HS-5 (cell line): ENCODE measurements around the gene NOG.

ENCODE experiments used
- DNase-seq: peaks from one replicate; pipeline ENCODE4 v3.0.0-alpha.2; 2012; ENCODE audit warnings: low read depth

Gene NOG

DNA sequence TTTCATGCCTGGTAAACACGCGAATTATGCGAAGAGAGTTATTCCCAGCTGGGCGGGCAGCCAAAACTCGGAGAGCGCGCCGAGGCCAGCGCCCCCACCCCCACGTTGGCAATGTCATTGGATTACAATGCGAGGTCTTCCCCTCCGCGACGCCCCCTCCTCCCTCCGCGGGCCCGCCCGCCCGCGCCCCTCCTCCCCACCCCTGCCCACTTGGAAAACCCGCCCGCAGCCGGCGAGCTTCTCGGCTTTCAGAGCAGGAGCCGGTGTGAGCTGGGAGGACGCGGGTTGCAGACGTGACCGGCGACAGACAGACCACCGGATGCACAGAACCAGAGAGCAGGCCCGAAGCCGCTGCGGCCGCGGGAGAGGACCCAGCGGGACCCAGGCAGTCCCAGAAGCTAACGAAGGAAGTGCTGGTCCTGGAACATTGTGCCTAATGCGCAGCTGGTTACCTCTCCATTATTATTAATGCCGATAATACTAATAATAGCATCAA lies 4.0 kb downstream of the NOG start:
- no peak for DNase-seq

DNA sequence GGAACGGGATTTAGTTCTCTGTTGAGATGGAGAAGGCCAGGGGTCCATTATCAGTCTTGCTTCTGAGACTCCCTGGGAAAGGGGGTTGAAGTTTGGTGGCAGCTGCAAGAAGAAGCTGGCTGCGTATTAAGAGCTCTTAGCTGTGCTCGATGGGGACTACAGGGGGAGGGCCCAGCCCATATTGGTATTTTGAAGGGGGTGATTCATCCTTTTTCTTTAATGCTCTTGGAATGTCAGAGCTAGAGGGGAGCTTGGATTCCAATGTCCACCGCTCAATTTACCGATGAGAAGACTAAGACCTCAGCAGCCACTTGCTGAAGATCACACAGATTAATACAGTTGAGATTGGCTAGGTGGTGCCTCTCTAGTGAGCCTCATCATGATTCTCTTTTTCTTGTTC lies 5.0 kb downstream of the NOG start:
- DNase-seq, result peak; percentile 47

DNA sequence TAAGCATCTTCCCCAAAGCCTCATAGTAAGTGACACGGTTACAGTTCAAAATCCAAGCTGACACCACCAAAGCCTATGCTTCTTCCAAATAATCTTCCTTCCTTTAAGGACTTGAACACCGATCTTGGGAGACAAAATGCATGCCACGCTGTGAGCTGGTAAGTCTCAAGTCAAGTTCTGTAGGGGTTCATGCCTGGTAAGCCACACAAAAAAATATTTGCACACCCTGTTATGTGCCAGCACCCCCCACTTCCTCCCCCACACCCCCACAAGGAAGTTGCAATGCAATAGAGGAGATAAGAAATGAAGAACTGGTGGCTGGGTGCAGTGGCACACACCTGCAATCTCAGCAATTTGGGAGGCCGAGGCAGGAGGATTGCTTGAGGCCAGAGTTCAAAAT lies 5.6 kb downstream of the NOG start:
- DNase-seq, result no peak

DNA sequence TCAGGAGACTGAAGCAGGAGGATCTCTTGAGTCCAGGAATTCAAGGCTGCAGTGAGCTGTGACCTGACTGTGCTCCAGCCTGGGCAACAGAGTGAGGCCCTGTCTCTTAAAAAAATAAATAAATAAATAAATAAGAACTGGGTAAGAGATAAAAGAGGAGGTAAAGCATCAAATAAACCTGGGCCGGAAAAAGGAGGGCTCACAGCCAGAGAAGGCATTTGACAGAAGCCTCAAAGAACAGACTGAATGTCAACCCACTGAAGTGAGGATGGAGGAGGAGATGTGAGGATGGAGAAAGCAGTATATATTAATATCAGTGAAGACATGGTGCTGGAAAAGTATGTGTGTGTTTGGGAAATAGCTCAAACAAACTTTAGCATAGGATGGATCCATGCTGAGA lies 6.1 kb downstream of the NOG start:
- DNase-seq, result no peak

DNA sequence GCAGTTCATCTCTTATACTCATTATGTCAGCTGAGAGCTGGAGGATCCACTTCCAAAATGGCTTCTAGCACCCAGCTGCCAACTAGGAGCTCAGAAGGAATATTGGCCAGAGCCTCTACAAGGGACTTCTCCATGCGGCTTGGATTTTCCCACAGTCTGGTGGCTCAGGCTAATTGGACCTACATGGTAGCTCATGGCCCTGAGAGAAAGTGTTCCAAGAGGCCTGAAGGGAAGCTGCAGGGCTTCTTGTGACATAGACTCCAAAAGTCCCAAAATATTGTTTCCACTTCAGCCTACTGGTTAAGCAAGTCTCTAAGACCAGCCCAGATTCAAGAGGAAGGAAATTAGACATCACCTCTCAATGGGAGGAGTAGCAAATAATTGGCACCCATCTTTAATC lies 6.8 kb downstream of the NOG start:
- no peak for DNase-seq

DNA sequence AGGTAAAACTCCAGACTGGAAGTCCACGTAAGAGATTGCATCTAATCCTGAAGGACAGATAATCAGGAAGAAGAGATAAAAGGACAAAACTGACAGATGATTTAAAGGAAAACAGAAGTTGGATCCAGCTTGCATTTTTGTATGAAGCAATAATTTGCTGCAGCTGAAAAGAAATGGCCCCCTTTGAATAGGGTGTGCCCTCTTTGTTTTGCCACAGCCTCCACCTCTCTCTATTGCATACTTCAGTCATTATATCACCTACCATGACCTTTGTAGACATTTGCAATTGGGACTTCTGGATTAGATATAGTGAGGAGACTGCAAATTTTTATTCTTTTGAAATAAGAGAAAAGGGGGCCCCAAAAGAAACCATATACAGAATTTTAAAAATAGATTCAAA lies 8.1 kb downstream of the NOG start:
- no peak for DNase-seq

DNA sequence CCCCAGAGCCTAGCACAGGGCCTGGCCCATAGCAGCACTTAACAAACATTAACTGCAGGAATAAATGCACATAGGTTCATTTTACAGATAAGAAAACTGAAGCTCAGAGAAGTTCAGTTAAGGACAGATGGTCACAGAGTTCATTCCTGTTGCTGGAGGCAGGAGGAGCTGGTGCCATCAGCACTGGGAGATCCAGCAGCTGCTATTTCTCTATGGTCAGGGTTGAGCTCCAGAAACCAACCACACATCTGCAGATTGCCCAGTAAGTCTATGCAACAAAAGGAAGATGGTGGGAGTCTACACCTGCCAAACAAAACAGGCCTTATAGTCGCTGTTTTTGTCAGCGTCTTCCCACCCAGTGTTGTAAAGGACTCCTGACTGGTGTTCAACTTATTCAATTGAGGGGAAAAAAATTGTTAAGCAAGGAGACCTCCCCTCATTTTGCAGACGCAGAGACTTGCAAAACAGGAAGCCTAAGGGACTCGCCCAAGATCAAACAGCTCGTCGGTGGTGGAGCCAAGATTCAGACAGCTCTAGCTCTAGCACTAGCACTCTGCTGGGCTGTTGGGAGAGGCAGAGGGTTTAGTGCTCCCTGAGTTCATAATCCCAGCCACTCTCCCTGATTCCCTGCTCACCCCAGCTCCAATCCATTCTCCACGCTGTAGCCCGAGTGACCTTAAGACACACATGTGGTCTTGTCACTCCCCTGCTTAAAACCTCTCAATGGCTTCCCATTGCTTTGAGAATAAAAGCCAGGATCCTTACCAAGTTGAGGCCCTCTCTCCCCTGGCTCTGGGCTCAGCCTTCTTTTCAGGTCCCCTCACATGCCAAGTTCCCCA lies 9.0 kb downstream of the NOG start:
- no peak for DNase-seq

DNA sequence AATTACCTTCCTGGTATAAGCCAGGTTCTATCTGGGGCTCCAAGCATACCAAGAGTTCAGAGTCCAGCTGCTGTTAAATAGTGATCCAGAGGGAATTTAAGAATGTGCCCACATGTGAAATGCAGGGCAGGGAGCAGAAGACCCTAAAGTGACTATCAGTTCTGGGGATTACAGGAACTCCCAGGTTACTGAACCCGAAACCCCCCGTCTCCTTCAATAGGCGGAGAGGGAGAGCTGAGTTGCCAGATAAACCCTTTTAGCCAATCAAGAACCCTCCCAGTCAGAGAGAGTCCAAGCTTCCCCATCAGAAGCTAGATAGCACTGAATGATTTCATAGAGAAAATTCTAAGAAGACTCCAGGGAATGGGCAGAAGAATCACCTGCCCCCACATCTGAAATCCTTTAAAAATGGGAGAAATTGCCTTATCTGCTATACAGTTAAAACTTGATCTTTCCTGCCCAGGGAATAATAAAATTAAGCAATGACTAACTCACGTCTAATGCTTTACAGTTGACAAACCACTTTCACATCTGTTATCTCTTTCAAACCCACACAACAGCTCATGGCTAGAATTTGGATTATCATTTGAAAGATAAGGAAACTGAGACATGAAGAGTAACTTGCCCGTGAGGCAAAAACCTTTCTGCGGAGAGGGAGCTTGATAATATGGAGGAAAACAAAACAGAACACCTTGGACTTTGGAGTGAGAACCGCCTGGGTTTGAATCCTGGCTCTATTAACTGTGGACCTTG lies 10.2 kb downstream of the NOG start:
- no peak for DNase-seq

DNA sequence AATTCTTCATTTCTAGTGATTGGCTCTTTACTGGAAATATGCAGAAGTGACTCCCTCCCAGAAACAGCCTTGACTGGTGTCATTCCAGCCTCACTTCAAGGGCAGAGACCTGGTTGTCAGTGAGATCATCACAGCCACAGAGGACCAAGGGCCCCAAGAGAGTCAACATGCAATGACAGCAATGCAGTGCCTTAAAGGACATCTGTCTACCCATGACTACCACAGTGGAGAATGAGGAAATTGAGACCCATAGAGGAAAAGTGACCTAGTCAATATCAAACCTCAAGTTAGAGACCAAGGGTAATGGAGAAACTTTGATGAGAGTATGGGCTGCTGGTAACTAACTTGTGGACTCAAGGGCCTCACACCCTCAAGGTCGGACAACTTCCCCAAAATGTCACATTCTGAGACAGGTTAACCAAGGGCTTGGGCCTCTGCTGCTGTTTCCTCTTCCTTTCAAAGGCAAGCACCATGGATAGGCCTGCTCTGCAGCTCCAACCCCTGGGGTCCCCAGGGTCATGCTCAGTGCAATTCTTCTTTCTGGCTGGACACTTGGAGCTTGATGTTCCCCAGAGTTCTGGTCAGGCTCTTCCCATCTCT lies 11.3 kb downstream of the NOG start:
- no peak for DNase-seq

DNA sequence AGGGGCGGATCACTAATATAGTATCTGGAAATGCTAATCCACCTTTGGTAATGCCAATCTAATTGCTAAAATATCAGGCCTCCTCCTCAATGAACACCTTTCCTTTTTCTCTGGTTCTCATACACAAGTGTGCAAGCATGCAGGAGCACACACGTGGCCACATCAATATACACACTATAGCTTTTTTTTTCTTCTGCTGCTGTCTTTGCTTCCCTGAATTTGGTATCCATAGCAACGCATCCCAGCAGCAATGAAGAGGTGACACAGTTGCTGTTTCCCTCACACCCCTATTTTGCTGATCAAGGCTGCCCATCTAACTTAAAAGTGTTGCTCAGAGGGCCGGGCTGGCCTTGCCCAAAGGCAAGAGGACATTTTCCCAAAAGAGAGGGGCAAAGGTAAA lies 15.4 kb downstream of the NOG start:
- DNase-seq, result no peak

DNA sequence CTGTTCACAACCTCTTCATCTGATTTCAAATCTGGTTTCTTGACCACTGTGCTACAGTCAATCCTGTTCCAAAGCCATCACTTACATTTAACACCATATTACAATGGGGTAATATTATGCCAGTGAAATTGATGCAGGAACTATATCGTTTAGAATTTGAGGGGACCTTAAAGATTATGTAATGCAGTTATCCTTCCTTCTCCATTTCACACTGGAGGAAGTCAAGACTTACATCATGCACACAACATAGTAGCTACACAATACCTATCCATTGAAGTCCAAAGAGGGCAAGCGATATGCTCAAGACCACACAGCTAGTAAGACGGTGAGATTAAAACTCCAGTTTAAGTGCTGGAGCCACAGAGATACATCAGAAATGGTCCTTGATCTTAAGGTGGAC lies 16.8 kb downstream of the NOG start:
- DNase-seq, result no peak

DNA sequence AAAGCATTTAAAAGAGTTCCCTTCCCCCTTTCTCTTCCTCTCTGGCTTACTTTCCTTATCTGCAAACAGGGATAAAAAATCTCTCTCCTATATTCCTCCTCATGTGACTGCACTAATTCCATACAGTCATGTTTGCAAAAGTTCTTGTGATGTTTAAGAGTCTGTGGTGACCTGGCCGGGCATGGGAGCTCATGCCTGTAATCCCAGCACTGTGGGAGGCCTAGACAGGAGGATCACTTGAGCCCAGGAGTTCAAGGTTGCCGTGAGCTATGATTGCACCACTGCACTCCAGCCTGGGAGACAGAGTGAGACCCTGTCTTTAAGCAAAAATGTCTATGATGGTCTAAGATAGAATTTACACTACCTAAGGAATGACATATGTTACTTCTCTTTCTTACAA lies 19.6 kb downstream of the NOG start:
- no peak for DNase-seq

DNA sequence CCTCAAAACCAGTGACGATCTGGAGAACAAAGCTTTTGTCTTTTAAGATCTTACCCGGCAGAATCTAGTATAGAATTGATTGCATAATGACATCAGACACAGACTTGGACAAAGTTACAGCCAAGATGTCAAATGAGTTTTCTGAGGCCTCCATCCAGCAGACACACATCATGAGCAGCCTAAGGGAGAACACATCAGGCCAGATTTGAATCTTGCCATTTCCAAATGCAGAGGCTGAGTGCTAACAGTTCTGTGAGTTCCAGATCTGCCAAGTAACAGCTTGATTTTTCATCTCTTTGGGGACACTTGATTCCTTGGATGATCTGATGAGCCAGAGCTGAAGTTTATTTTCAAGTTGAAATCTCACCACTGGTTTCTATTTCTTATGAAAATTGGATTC lies 21.0 kb downstream of the NOG start:
- DNase-seq, result no peak

DNA sequence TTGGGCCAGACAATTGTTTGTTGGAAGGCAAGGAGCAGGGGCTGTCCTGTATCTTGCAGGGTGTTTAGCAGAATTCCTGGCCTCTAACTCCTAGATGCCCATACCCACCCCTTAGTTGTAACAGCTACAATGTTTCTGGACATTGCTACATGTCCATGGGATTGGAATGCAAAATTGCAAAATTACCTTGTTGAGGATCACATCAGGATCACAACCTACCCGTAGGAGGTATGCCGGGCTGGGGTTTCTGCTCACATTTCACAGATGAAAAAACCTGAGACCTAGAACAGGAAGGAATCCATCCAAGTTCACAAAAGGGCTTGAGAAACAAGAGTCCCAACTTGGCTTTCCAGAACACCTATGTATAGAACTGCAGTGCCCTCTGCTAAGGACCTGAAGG lies 22.7 kb downstream of the NOG start:
- DNase-seq, result no peak

DNA sequence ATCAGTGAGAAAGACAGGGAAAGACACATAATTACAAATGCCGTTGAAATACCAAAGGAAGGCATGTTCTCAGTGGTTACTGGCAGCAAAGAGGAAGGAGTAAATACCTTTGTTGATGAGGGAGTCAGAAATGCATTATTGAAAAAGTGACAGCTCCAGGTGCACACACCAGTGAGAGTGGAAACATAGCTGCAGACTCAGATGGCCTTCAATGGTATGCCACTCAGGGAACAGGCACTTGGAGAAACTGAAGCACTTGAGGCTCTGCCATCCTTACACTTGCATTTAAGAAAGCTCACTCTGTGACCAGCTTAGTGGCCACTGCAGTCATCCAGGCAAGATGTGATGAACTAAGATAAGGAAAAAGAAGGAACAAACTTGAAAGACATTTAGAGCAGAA lies 29.9 kb downstream of the NOG start:
- DNase-seq, result no peak

DNA sequence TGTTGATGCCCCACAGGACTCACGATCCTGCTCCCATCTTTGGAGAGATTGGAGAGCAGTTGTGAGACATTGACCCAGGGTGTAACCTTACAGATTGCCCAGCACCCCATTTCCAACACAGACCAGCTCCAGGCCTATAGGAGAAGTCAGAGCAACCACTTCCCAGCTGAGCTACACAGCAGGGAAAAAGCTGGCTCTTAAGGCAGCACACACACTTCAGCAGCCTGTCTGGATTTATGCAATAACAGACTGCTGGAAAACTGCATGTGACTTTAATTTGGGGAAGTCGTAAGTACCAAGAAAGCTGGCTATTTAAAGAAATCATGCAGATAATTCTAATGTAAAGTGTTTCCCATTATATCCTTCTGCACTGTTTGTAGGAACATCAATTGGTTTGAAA lies 30.8 kb downstream of the NOG start:
- no peak for DNase-seq

DNA sequence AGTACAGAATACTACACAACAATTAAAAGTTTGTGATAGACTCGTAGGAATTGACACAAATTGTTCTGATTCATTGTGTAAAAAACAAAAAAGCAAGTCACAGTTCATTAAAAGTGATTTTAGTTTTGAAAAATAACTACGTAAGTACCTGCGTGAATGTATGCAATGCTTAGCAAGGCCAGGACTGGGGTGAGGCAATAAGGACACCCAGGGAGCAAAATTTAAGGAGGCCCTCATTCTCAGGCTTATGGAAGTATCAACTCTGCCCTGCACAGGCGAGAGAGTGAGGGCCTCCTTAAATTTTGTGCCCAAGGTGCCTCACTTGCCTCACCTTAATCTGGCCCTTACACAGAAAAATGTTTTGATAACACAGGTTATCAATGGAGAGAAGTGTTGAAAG lies 31.4 kb downstream of the NOG start:
- DNase-seq, result no peak

DNA sequence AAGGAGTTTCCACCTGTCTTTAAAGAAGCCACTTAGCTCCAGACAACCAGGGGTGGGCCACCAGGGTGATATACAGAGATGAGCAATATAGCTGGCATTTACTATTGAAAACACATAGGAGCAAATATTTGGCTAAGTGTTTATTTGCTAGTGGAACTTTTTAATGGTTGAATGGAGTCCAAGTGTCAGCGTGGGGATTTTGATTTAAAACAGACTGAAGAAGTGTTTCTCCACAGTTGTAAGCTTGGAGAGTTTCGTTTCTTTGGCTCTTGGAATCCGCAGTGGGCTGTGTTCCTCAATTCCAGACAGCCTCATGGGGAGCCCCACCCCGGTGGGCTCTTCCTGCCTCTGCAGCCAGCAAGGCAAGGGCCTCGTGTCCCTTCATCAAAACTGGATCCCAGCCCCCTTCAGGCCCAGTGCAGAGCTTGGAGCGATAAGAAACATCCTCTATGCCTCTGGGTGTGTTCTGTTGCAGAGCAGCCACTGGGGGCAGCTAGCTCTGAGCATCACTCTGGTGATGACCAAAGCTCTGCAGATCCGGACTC lies 36.1 kb downstream of the NOG start:
- DNase-seq, result no peak

DNA sequence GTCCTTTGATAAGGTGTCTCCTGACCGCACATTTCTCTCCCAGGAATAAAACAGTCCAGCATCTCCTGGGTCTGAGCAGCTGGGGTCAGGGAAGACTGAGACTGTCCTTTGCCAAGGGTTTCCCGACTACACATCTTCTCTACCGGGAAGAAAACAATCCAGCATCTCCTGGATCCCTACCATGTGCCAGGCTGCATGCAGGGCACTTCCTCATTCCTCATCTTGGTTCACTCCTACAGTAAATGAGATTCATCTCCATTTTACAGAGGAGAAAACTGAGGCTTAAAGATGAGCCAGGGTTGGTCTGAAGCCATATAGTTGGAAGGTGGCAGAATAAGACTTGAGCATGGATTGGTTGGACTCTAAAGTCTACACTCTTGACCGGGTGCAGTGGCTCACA lies 36.7 kb downstream of the NOG start:
- DNase-seq, result no peak

DNA sequence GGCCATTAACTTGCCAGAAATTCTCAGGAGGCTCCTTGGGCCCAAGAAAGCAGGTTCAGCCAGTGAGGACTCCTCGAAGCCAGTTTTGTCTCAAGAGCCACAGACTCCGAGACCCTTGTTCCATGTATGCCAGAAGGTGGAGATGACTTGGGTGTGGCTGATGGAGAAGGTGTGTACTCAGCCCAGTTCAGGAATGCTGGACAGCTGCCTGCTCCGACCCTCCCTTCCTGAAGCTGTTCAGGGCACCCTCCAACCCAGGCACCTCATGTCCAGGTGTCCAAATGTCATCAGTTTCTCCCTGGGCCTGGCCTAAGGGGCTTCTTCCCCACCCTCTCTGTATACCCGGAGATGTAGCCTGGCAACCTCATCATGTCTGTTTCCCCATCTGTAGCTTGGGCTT lies 40.2 kb downstream of the NOG start:
- DNase-seq, result no peak

DNA sequence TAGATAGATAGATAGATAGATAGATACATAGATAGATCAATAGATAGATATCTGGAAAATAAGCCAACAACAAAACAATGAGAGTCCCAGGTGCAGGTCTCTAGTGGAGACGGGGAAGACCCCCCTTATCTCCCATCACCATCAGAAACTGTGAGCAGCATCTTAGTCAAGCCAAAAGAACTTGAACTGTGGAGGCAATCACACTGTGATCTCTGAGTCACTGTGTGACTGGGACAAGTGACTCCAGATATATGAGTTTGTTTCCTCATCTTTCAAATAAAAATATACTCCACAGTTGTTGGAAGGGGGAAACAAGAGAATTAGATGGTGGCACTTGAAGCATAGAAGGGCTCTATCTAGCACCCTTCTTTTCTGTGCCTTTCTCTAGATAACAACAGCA lies 42.1 kb downstream of the NOG start:
- DNase-seq, result no peak

DNA sequence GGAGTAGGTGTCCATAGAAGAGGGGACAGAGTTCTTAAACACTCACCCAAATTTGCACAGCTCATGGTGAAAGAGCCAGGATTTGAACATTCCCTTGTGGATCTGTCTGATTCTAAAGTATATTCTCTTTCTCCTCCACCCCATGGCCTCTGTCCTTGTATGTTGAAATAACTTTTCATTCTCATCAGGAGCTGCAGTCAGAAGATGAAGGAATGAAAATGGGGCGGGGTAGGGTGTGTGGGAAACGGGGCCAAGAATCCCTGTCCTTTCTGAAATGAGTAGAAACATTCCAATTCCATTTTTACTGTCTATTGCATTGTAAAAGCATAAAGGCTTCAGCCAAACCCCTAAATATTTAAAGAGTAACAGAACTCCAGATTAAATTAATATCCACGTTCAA lies 42.8 kb downstream of the NOG start:
- no peak for DNase-seq

DNA sequence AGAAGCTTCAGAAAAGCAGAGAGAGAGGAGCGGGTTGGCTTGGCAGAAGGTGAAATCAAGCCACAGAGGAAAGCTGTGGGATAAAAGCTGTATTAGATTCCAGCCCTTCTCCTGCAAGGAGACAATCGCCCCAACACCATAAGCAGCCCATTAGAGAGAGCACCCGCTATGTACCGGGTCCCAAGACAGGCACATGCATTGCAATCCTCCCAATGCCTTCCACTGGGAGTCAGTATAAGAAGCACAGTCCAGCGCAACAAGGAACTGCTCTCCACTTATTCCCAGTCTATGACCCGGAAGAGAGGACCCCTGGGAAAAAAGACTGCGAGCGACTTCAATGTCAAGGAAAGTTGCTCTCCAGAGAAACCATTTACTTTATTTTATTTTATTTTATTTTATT lies 43.8 kb downstream of the NOG start:
- DNase-seq, result no peak
